ENCODE measurements around the gene GRIFIN. TPM values are rescaled to one million over a fixed set of nuclear protein-coding genes. Genes with fewer than 3 reads are reported as not detected.
"Not testable (repeated sequence)": the region's sequence is repeated elsewhere in the genome, so short reads cannot be mapped to it uniquely, and the experiment has no call there.

The GRIFIN gene
- total RNA-seq, 1 donor: not detected

- Histone ChIP-seq H3K79me2 (ENCODE audit: insufficient read depth, low read length) (no peaks in the 10 kb centered on the region), H2AFZ (ENCODE audit: low read length) (no peak overlapping the region), H3K36me3 (ENCODE audit: insufficient read depth, low read length) (no peaks in the 10 kb centered on the region), H3K27me3 (ENCODE audit: insufficient read depth, low read length) (no peaks in the 10 kb centered on the region), H3K4me1 (ENCODE audit: insufficient read depth, low read length) (peaks cover 4% of the 10 kb centered on the region), H3K4me2 (ENCODE audit: insufficient read depth, low read length) (no peak overlapping the region), H3K27ac (ENCODE audit: low read depth, low read length) (no peak overlapping the region), H3K4me3 (ENCODE audit: insufficient read depth, low read length) (no peak overlapping the region), H4K20me1 (ENCODE audit: insufficient read depth, low read length) (no peaks in the 10 kb centered on the region), H3K9me3 (ENCODE audit: low read depth, low read length) (no peaks in the 10 kb centered on the region)
- DNase-seq (ENCODE audit: insufficient read length, low spot score, missing footprints): peak; percentile 65
- no peak for TF ChIP-seq CTCF (IDR thresholded peaks at IDR 0.05; ENCODE audit: extremely low read depth, low read depth, low read length)
These were observed 14.8 kb downstream of the GRIFIN start for GRCh38 chr7:2461268-2462026.

DNA sequence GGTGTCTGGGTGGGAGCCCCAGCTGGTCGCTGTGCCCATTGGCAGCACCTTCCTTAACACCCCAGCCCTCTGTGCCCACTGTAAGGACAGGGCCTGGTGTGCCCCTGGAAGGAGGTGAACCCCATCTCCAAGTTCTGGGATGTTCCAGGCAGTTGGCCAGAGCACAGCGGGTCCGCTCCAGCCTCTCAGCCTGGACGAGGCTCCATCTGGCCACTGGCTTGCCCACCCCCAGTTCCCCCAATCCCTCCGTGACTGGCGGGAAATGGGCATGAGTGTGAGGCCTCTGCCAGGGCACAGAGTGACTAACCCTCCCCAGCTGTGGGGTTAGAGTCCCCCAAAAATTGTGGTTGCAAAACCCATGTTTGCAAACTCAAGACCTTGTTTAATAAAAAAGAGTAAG lies 15.6 kb downstream of the GRIFIN start:
- no peak overlapping the region for H3K4me3 ChIP-seq (ENCODE audit: insufficient read depth, low read length)
- no peaks in the 10 kb centered on the region for H3K36me3 ChIP-seq (ENCODE audit: insufficient read depth, low read length)
- H3K79me2 ChIP-seq (ENCODE audit: insufficient read depth, low read length): no peaks in the 10 kb centered on the region
- H2AFZ ChIP-seq (ENCODE audit: low read length): no peak overlapping the region
- H3K9me3 ChIP-seq (ENCODE audit: low read depth, low read length): no peaks in the 10 kb centered on the region
- no peak for DNase-seq (ENCODE audit: insufficient read length, low spot score, missing footprints)
- TF ChIP-seq CTCF (IDR thresholded peaks at IDR 0.05; ENCODE audit: extremely low read depth, low read depth, low read length): no peak
- H3K4me2 ChIP-seq (ENCODE audit: insufficient read depth, low read length): no peak overlapping the region
- peaks cover 4% of the 10 kb centered on the region for H3K4me1 ChIP-seq (ENCODE audit: insufficient read depth, low read length)
- no peaks in the 10 kb centered on the region for H3K27me3 ChIP-seq (ENCODE audit: insufficient read depth, low read length)
- H3K27ac ChIP-seq (ENCODE audit: low read depth, low read length): no peak overlapping the region
- no peaks in the 10 kb centered on the region for H4K20me1 ChIP-seq (ENCODE audit: insufficient read depth, low read length)

GRCh38 chr7:2460188-2460587 lies 16.0 kb downstream of the GRIFIN start:
- Histone ChIP-seq H3K9me3 (ENCODE audit: low read depth, low read length) (no peaks in the 10 kb centered on the region), H3K27ac (ENCODE audit: low read depth, low read length) (no peak overlapping the region), H4K20me1 (ENCODE audit: insufficient read depth, low read length) (no peaks in the 10 kb centered on the region), H2AFZ (ENCODE audit: low read length) (no peak overlapping the region), H3K4me3 (ENCODE audit: insufficient read depth, low read length) (no peak overlapping the region), H3K27me3 (ENCODE audit: insufficient read depth, low read length) (no peaks in the 10 kb centered on the region), H3K4me1 (ENCODE audit: insufficient read depth, low read length) (peaks cover 4% of the 10 kb centered on the region), H3K79me2 (ENCODE audit: insufficient read depth, low read length) (no peaks in the 10 kb centered on the region), H3K36me3 (ENCODE audit: insufficient read depth, low read length) (no peaks in the 10 kb centered on the region), H3K4me2 (ENCODE audit: insufficient read depth, low read length) (no peak overlapping the region)
- DNase-seq (ENCODE audit: insufficient read length, low spot score, missing footprints): no peak
- no peak for TF ChIP-seq CTCF (IDR thresholded peaks at IDR 0.05; ENCODE audit: extremely low read depth, low read depth, low read length)

GRCh38 chr7:2459674-2460073 lies 16.5 kb downstream of the GRIFIN start:
- Histone ChIP-seq H3K4me3 (ENCODE audit: insufficient read depth, low read length) (no peak overlapping the region), H3K9me3 (ENCODE audit: low read depth, low read length) (no peaks in the 10 kb centered on the region), H2AFZ (ENCODE audit: low read length) (no peak overlapping the region), H3K4me2 (ENCODE audit: insufficient read depth, low read length) (no peak overlapping the region), H3K27me3 (ENCODE audit: insufficient read depth, low read length) (no peaks in the 10 kb centered on the region), H3K79me2 (ENCODE audit: insufficient read depth, low read length) (no peaks in the 10 kb centered on the region), H3K4me1 (ENCODE audit: insufficient read depth, low read length) (peaks cover 4% of the 10 kb centered on the region), H4K20me1 (ENCODE audit: insufficient read depth, low read length) (no peaks in the 10 kb centered on the region), H3K36me3 (ENCODE audit: insufficient read depth, low read length) (no peaks in the 10 kb centered on the region), H3K27ac (ENCODE audit: low read depth, low read length) (no peak overlapping the region)
- TF ChIP-seq CTCF (IDR thresholded peaks at IDR 0.05; ENCODE audit: extremely low read depth, low read depth, low read length): no peak
- no peak for DNase-seq (ENCODE audit: insufficient read length, low spot score, missing footprints)

DNA sequence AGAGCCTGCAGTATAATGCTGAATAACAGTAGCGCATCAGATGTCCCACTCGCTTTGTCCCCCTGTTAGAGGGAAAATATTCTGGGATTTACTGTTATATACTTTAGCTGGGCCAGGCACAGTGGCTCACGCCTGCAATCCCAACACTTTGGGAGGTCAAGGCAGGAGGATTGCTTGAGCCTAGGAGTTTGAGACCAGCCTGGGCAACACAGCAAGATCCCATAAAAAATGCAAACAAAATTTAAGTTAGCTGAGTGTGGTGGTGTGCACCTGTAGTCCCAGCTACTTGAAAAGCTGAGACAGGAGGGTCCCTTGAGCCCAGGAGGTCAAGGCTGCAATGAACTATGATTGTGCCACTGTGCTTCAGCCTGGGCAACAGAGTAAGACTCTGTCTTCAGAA lies 22.3 kb downstream of the GRIFIN start:
- H3K27me3 ChIP-seq (ENCODE audit: insufficient read depth, low read length); H3K27ac ChIP-seq (ENCODE audit: low read depth, low read length); DNase-seq (ENCODE audit: insufficient read length, low spot score, missing footprints); H2AFZ ChIP-seq (ENCODE audit: low read length); H3K4me3 ChIP-seq (ENCODE audit: insufficient read depth, low read length); H3K79me2 ChIP-seq (ENCODE audit: insufficient read depth, low read length); H3K36me3 ChIP-seq (ENCODE audit: insufficient read depth, low read length); H3K4me2 ChIP-seq (ENCODE audit: insufficient read depth, low read length); H3K4me1 ChIP-seq (ENCODE audit: insufficient read depth, low read length); H4K20me1 ChIP-seq (ENCODE audit: insufficient read depth, low read length); H3K9me3 ChIP-seq (ENCODE audit: low read depth, low read length): not testable (repeated sequence)
